GM12873 (cell line): ENCODE data around the gene ZNF414.

Source experiments
- TF ChIP-seq, protein P1 (sequence below): IDR thresholded peaks from 2 replicates; pipeline ENCODE4 v1.5.1; 2012; ENCODE audit warnings: low read depth, mild to moderate bottlenecking, moderate library complexity, low read length, control low read depth; ENCODE audit not compliant: insufficient read depth; ENCODE audit errors: missing control alignments

ZNF414 gene

GRCh38 chr19:8469613-8470368 is 44.2 kb downstream of the ZNF414 start:
- TF ChIP-seq, protein P1, sequence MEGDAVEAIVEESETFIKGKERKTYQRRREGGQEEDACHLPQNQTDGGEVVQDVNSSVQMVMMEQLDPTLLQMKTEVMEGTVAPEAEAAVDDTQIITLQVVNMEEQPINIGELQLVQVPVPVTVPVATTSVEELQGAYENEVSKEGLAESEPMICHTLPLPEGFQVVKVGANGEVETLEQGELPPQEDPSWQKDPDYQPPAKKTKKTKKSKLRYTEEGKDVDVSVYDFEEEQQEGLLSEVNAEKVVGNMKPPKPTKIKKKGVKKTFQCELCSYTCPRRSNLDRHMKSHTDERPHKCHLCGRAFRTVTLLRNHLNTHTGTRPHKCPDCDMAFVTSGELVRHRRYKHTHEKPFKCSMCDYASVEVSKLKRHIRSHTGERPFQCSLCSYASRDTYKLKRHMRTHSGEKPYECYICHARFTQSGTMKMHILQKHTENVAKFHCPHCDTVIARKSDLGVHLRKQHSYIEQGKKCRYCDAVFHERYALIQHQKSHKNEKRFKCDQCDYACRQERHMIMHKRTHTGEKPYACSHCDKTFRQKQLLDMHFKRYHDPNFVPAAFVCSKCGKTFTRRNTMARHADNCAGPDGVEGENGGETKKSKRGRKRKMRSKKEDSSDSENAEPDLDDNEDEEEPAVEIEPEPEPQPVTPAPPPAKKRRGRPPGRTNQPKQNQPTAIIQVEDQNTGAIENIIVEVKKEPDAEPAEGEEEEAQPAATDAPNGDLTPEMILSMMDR: no peak

DNA sequence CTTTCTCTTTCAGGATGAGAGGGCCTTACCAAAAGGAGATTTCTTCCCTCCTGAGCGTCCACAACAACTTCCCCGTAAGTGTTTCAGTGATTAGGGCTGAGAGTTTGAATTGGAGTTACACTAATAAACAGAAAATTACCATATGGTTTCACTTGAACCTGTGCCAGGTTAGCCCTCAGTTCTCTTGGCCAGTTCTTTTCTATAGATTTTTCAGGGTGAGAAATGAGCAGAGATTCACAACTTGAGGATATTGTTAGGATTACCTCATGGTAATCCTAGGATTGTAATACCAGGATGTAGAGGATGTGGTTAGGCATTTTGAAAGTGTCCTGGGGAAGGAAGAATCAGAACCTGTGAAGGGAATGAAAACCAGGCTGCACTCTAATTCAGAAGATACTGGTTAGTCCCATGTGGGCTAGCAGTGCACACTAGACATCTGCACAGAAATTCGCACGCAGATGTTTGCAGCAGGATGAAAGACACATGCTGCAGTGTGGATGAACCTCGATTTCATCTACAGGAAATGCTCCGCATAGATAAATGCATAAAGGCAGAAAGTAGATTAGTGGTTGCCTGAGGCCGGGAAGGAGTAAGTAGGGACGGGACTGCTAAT is 45.1 kb downstream of the ZNF414 start:
- TF ChIP-seq, protein P1: no peak

DNA sequence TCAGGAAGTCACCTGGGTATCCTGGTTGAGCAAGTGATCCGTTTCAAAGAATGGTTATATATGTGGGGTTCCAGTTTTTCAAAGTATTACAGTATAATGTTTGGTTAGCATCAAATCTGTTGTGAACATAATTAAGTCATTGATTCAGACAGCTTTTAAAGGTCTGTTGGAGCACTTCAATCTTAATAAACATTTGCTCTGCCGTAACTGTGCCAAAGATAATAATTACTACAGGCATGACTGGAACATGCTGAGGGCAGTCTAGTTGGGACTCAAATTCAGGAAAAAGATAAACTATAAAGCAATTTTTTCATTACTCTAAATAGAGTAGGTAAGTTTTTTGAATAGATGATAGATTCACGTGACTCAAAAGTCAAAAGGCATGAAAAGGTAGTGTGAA is 45.8 kb downstream of the ZNF414 start:
- TF ChIP-seq, protein P1: no peak

GRCh38 chr19:8466018-8466417 is 47.9 kb downstream of the ZNF414 start:
- TF ChIP-seq, protein P1: no peak

GRCh38 chr19:8463365-8463764 is 50.6 kb downstream of the ZNF414 start:
- TF ChIP-seq, protein P1: no peak

GRCh38 chr19:8462571-8462970 is 51.4 kb downstream of the ZNF414 start:
- TF ChIP-seq, protein P1: no peak

DNA sequence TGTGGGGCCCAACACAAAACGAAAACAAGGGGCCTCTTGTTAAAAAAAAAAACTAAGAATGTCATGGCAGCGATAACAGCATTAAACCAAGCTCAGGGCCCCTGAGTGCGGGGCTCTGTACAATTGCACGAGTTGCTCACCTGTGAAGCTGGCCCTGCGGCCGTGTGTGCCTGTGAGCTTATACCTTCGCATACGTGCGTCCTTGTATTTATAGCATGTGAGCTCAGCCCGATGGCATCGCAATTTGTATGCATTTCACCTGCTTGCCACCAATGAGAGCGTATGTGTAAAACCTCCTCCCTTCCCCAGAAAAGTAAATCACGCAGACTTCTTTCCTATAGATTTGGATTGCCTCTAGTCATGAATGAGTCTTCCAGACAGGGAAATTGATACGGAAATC is 52.1 kb downstream of the ZNF414 start:
- TF ChIP-seq, protein P1: no peak
